ENCODE results near the gene ERC1.
"Not testable (repeated sequence)": the region's sequence is repeated elsewhere in the genome, so short reads cannot be mapped to it uniquely, and the experiment has no call there.

ERC1 gene

DNA sequence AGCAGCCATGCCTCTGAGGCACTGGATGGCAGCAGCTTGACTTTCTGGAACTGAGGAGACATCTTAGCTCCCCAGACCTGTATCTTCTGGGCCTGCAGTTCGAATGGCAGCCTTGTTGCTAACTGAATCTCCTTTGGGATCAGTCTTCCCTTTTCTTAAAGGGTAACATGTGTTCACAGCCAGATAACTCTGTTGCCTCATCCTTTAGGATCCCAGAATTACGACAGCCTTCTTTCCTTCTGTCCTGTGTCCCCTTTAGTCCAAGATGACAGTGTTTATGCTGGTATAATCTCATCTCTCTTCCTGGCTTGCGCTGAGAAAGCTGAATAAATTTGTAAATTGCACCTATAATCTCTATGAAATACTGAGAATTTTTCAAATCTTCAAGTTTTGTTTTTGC, 9.1 kb upstream of the ERC1 start:
- no peak for DNase-seq (ENCODE audit: low read depth in 3 of 3)

GRCh38 chr12:988646-989045, 2.4 kb upstream of the ERC1 start:
- DNase-seq (ENCODE audit: low read depth in 3 of 3), result no peak

GRCh38 chr12:989051-989450, 2.0 kb upstream of the ERC1 start:
- DNase-seq (ENCODE audit: low read depth in 3 of 3), result no peak

- peak in 1 of 3 experiments; percentile 13 for DNase-seq (ENCODE audit: low read depth in 3 of 3)
These were observed 1.0 kb upstream of the ERC1 start for GRCh38 chr12:989751-990660.

DNA sequence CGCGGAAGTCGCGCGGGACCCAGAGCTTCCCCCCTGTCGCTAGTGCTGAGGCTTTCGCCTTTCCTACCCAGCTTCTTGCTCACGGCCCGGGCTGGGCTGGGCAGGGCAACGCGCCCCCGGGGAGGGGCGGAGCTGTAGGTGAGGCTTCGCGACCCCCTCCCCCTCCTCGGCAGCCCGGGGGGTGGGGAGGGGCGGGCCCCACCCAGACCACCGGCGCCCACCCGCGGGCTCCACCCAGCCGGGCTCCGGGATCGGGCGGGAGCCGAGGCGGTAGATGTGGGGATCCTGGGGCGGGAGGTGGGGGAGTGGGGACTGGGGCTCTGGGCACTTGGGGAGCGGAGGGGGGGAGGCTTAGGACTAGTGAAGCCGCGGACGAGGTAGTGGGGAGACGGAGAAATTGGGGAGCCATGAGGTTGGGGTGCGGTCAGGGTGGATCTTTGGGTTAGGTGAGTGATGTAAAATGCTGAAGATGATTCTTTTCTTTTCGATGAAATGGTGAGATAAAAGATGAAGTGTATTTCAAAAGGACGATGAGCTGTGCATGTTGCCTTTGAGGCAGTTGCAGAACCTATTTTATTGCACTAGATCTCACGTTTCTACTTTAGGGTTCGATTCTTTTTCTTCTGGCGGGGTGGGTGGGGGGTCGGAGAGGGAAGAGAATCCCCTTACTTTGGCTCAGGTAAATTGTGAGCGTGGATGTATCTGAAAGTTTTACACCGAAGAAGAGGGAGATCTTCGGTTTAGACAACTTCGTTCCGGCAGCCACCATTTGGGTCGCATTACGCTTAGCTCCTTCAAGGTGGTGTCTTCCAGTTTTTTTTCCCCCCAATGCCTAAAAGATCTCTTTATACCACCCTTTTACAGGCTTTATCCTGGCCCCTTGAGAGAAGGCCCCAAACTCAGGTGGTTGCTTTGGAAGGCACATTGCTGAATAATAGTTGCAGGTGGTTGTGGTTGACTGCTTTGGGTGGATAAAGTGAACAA, 619 bp downstream of the ERC1 start:
- no peak for DNase-seq (ENCODE audit: low read depth in 3 of 3)

- no peak for DNase-seq (ENCODE audit: low read depth in 3 of 3)
These were observed 1.6 kb downstream of the ERC1 start for GRCh38 chr12:992647-993046.

DNA sequence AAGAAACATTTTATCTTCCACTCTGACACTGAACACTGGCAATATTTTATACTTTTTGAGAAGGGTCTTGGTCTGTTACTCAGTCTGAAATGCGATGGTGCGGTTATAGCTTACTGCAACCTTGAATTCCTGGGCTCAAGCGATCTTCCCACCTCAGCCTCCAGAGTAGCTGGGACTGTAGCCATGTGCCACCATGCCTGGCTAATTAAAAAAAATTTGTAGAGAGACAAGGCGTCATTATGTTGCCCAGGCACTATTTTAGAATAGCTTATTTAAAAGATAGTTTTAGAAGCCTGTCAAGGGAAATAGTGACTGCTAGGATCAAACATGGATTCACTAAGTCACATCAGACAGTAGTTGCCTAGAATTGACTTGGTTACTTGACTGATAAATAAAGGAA, 5.9 kb downstream of the ERC1 start:
- DNase-seq (ENCODE audit: low read depth in 3 of 3), result no peak

DNA sequence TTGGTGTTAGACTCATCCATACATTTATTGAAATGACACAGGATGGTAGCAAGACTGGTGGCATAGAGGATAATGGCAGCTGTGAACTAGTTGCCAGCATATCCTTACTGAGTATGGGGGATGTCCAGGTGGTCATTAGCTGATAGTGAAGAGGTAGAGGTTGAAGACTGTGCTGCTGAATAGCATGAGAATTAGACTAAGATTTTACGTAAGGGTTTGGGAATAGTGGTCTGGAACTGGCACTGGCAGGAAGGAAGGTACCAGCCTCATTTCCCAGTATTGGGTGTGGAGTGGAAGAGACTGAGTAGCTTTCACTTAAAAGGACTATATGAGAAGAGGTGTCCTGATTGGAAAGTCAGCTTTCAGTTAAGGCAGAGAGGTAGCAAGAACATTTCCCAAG, 6.5 kb downstream of the ERC1 start:
- no peak for DNase-seq (ENCODE audit: low read depth in 3 of 3)

DNA sequence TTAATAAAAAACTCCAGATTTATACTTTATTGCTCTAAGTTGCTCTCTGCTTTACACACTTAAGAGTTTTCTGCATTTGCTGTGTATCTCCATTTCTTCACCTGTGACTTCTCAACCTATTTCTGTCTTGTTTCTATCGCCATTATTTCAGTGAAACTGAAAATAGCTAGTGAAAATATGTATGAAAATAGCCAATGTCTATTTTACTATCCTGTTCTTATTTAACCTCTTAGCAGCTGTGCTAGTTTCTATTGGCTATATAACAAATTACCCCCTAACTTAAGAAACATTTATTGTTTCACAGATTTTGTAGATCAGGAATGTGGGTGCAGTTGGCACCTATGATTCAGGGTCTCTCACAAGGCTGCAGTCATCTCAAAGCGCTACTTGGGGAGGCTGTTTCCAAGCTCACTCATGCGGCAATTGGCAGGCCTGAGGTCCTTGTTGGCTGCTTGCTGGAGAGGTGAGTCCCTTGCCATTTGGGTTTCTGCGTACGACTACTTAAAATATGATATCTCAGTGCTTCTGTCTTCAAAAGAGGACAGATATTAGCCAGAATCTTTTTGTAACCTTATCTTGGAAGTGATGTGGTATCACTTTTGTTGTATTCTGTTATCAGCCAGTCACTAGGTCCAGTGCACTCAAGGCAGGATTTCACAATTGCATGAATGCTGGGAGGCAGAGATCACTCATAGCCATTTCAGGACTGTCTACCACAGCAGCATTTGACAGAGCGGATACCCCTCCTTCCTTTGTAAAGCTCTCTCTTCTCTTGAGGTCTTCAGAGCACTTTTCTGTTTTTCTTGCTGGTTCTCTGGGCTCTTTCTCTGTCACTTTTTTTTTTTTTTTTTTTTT, 7.2 kb downstream of the ERC1 start:
- no peak for DNase-seq (ENCODE audit: low read depth in 3 of 3)

DNA sequence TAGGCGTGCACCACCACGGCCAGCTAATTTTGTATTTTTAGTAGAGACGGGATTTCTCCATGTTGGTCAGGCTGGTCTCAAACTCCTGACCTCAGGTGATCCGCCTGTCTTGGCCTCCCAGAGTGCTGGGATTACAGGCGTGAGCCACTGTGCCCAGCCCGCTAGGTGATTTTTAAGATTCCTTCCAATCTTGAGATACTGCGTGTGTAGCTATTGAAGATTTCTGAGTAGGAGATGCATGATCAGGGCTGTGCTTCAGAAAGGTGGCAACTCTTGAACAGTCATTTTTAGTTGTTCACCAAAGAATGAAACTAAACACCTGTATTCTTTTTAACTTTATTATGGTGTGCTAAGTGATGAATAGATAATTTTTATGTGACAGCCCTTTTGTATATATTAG, 8.7 kb downstream of the ERC1 start:
- DNase-seq (ENCODE audit: low read depth in 3 of 3), result not testable (repeated sequence)

GRCh38 chr12:1001507-1001906, 10.5 kb downstream of the ERC1 start:
- no peak for DNase-seq (ENCODE audit: low read depth in 3 of 3)

DNA sequence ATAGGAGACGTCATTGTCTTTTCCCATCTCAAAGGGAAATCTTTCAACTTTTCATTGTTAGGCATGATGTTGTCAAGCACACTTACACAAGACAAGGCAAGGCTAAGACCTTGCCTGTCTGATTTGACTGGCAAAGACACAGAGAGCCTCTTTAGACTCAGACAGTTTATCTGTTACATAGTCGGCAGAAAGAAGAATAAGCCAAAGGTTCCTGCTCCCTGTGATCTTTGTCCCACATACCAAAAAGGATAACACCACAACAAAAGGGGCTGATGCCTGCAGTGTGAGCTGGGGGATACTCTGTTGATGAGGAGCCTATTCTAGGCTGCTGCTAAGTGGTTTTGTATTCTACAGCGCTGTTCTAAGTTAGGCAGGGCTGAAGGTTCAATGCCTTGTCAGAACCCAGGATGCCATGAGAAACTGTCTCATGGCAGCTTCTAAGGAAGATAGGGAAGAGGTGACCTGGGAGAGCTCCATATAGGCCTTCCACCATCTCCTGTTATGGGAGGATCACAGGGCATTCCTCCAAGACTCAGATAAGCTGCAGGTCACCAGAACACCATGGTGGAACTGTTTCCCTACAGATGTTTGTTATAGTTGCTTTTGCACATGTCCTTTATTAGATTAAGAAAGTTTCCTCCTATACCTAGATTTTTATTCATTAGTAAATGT, 12.7 kb downstream of the ERC1 start:
- no peak for DNase-seq (ENCODE audit: low read depth in 3 of 3)

GRCh38 chr12:1006255-1006654, 15.2 kb downstream of the ERC1 start:
- no peak for DNase-seq (ENCODE audit: low read depth in 3 of 3)

DNA sequence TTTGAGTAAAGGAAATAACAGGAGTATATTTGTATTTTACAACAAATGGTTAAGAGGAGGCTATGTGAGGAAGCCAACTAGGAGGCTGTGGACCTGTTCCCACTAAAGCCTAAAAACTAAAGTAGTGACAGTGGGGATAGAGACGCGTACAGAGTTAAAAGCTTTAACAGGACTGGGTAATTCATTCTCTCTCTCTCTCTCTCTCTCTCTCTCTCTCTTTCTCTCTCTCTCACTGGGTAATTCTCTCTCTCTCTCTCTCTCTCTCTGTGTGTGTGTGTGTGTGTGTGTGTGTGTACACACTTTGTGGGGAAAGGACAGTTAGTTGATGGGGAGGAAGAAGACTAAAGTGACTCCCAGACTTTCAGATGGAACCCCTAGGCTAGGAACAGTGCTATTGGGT, 16.3 kb downstream of the ERC1 start:
- DNase-seq (ENCODE audit: low read depth in 3 of 3), result no peak

DNA sequence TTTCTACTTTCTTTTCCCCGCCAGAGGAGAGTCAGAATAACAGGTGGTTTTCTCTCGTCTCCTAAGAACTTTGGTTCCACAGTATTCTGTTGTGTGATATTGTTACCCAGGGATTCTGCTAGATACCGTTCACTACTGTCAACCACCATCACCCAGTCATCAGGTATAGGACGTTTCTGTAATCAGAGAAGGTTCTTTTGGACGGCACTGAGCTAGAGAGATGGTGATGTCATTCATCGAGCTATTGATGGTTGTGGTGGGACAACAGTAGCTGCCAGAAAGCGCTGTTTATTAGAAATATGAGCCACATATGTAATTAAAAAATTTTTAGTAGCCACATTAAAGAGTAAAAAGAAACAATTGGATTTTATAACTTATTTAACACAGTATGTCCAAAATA, 17.0 kb downstream of the ERC1 start:
- DNase-seq (ENCODE audit: low read depth in 3 of 3), result no peak

GRCh38 chr12:1011091-1011490, 20.1 kb downstream of the ERC1 start:
- DNase-seq (ENCODE audit: low read depth in 3 of 3), result no peak

- no peak for DNase-seq (ENCODE audit: low read depth in 3 of 3)
These were observed 22.8 kb downstream of the ERC1 start for GRCh38 chr12:1013618-1014489.

DNA sequence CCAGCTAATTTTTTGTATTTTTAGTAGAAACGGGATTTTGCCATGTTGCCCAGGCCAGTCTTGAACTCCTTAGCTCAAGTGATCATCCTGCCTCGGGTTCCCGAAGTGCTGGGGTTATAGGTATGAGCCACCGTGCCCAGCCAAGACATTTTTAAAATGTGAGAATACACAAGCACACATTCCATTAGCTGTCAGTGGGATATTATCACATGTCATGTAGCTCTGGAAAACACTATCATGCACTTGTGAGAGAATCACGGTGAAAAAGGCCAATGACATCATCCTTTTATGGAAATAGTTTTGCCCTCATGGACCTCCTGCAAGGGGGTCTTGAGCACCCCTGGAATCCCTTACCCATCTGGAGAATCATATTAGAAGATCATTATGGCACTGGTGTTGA, 28.3 kb downstream of the ERC1 start:
- DNase-seq (ENCODE audit: low read depth in 3 of 3), result no peak

- no peak for DNase-seq (ENCODE audit: low read depth in 3 of 3)
These were observed 29.4 kb downstream of the ERC1 start for GRCh38 chr12:1020389-1020788.
